Spleen (tissue), 7 donors: ENCODE data around the gene SMO.

Source experiments
- CTCF ChIP-seq, 11 experiments: fragments of 200-600 bp in 7 of 11; fragments of 450-650 bp in 4 of 11; sonication (generic) in 4 of 11; IDR thresholded peaks in 8 of 11; conservative IDR thresholded peaks in 3 of 11; 1 replicate in 7 of 11; 2 replicates in 4 of 11; pipeline versions ENCODE4 v1.4.0 to v1.8.0; 2016 to 2021; ENCODE audit warnings: antibody characterized with exemption in 11 of 11, inconsistent platforms in 4 of 11, mild to moderate bottlenecking in 1 of 11
- POLR2AphosphoS5 ChIP-seq, 3 donors: sonication (generic); formaldehyde crosslinking; IDR thresholded peaks; one replicate each; pipeline ENCODE4 v1.5.1; 2017; ENCODE audit warnings: antibody characterized with exemption in 3 of 3
- donor health status: DM: no; HTN: no; CAD: no; lungs with moderate emphysema.
- donor health status: DM: no; HTN: no; CAD: no.
- donor health status: DM: no; HTN: no; CAD: no.

- TF ChIP-seq CTCF (IDR thresholded peaks at IDR 0.05 in 8 of 11, conservative IDR thresholded peaks at IDR 0.05 in 3 of 11), result no peak
- no peak for TF ChIP-seq POLR2AphosphoS5 (IDR thresholded peaks at IDR 0.05)
Observed at GRCh38 chr7:129199406-129199805, 11.0 kb downstream of the SMO start.
